ES-I3 (cell line): ENCODE data around the gene OPRD1.
"Not testable (repeated sequence)": the region's sequence is repeated elsewhere in the genome, so short reads cannot be mapped to it uniquely, and the experiment has no call there.

Experiments used
- H3K36me3 ChIP-seq: 2 replicates; pipeline ENCODE4 v1.6.1; 2013; ENCODE audit warnings: mild to moderate bottlenecking, low read length, control low read depth, moderate library complexity; ENCODE audit not compliant: insufficient read depth
- H3K4me1 ChIP-seq: 2 replicates; pipeline ENCODE4 v1.6.1; 2013; ENCODE audit warnings: mild to moderate bottlenecking, control low read depth, low read length; ENCODE audit not compliant: insufficient read depth
- H3K9ac ChIP-seq: 2 replicates; pipeline ENCODE4 v1.6.1; 2013; ENCODE audit warnings: low read depth, mild to moderate bottlenecking, low read length, moderate library complexity
- H3K9me3 ChIP-seq: 2 replicates; pipeline ENCODE4 v1.6.1; 2013; ENCODE audit warnings: mild to moderate bottlenecking, low read length, moderate library complexity; ENCODE audit not compliant: control insufficient read depth, insufficient read depth

Gene OPRD1

DNA sequence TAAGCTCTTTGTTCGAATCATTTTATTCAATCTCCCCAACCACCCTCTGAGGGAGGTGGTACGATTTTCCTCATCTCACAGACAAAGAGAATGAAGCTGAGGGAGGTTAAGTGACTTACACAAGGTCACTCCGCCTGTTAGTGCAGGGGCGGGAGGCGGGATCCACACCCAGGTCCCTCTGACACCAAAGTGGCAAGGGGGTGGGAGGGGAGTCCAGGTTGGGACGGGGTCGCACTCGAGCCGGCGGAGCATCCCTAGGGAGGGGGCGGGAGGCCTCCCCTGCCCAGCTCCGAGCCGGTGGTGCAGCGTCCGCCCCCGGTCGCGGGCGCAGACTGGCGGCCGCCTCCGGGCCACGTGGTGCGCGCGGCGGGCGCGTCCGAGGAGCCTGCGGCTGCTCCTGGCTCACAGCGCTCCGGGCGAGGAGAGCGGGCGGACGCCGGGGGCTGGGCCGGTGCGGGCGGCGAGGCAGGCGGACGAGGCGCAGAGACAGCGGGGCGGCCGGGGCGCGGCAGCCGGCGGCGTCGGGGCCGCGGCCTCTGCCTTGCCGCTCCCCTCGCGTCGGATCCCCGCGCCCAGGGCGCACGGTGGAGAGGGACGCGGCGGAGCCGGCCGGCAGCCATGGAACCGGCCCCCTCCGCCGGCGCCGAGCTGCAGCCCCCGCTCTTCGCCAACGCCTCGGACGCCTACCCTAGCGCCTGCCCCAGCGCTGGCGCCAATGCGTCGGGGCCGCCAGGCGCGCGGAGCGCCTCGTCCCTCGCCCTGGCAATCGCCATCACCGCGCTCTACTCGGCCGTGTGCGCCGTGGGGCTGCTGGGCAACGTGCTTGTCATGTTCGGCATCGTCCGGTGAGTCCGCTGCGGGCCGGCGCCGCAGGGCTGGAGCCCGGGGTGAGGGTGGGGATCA, at the start of gene OPRD1:
Gene OPRD1, plus strand, starts transcription at position 405 of the 903 bp plus-strand sequence. Its CDS starts 214 bp downstream, at position 619.
- no peaks in the 10 kb centered on the region for H3K36me3 ChIP-seq
- peaks cover 4% of the 10 kb centered on the region; the same call in 1 of the 2 replicates for H3K4me1 ChIP-seq
- H3K9ac ChIP-seq, result peak within 1 kb of the TSS; percentile 63
- H3K9me3 ChIP-seq, result no peaks in the 10 kb centered on the region

DNA sequence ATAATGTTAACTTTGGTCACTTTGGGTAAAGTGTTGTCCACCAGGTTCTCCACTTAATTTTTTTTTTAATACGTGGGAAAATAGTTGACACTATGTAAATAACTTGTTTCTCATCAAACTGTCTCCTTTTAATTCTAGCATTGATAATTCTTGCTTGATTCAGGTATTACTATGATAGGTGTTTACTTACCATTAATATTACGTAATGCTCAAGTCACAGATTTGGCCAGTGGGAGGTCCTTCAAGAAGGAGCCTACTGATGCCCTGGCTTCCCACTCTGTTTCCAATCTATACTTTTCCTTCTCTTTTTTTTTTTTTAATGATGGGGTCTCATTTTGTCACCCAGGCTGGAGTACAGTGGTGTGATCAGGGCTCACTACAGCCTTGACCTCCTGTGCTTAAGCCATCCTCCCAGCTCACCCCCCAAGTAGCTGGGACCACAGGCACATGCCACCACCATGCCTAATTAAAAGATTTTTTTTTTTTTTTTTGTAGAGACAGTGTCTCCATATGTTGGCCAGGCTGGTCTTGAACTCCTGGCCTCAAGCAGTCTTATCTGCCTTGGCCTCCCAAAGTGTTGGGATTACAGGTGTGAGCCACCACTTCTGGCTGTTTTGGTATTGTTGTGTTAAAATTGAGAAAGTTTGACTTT, 45.3 kb upstream of the OPRD1 start:
- Histone ChIP-seq H3K9me3 (no peaks in the 10 kb centered on the region), H3K36me3 (peaks cover 14% of the 10 kb centered on the region), H3K9ac (no peak overlapping the region), H3K4me1 (no peaks in the 10 kb centered on the region)

DNA sequence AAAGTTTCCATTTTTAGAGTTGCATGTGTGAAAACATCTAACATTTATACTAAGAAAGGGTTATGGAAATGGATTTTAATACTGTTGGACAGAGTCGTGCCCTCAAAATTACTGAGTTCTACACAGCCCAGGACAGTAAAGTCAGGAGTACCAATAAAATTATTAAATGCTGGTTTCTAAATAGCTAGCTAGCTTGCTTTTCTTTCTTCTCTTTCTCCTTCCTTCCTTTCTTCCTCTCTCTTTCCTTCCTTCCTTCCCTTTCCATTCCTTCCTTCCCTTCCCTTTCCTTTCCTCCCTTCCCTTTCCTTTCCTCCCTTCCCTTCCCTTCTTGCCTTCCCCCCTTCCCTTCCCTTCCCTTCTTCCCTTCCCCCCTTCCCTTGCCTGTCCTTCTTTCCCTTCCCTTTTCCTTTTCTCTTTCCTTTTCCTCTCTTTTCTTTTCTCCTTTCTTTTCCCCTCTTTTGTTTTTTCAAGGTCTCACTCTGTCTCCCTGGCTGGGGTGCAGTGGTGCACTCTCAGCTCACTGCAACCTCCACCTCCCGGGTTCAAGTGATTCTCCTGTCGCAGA, 41.3 kb upstream of the OPRD1 start:
- Histone ChIP-seq H3K9ac (no peak overlapping the region), H3K4me1 (no peaks in the 10 kb centered on the region), H3K9me3 (no peaks in the 10 kb centered on the region), H3K36me3 (peaks cover 14% of the 10 kb centered on the region)

DNA sequence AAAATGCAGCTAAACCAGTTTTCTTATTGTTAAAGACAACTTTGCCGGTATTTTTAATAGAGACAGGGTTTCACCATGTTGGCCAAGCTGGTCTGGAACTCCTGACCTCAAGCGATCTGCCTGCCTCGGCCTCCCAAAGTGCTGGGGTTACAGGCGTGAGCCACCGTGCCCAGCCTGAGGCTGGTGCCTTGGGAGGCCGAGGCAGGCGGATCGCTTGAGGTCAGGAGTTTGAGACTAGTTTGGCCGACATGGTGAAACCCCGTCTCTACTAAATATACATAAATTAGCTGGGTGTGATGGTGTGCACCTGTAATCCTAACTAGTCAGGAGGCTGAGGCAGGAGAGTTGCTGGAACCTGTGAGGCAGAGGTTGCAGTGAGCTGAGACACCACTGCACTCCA, 40.0 kb upstream of the OPRD1 start:
- not testable (repeated sequence) for H3K9ac ChIP-seq, H3K9me3 ChIP-seq, H3K4me1 ChIP-seq
- H3K36me3 ChIP-seq, result peaks cover 14% of the 10 kb centered on the region

DNA sequence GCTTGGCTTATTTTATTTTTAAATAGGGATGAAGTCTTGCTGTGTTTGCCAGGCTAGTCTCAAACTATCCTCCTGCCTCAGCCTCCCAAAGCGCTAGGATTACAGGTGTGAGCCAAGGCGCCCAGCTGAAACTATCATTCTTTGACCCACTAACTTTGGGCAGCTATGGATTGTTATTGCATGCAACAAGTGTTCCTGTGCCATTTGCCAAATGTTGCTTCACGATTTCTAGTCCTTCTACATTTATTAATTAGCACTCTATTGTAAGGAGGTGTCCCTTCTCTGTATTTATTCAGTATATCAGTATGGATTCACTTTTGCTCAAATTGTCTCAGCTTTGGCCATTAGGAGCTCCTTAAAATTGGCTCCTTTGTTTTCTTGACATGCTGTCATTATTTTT, 38.9 kb upstream of the OPRD1 start:
- Histone ChIP-seq H3K9ac (no peak overlapping the region), H3K36me3 (peaks cover 14% of the 10 kb centered on the region), H3K9me3 (no peaks in the 10 kb centered on the region), H3K4me1 (no peaks in the 10 kb centered on the region)

DNA sequence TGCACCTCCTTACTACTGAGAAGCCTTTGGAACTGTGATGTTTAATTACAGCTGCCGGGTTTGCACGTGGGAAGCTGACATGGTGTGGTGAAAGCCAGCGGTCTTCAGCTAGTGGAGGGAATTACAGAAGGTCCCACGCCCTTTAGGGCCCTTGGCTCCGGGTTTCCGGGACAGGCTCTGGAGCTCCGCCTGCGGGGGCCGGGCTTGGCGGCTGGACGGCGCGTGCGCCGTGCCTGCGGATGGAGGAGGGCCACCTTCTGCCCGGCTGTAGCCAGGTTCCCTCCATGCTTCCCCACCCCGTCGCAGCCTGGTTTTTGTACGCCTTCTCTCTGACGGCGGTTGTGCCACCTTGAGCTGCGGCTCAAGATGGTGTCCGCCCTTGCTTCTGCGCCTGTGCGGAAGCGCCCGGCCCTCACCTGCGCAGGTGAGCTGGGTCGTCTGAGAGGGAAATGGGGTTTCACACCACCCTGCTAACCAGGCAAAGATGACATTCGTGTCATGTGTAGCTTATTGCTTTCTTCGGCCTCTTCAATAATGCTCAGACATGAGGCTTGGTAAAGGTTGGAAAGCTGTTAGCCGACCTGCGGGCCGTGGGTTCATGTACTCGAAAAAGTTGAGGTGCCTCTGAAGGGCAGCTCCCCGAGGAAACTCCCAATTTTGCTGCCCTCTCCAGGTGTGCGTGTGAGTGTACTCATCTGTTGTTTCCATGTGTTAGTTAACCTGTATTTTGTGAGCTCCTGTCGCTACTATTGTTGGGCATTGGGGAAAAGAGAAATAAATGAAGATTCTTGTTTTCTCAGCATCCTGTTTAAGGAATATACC, 36.6 kb upstream of the OPRD1 start:
- Histone ChIP-seq H3K4me1 (no peaks in the 10 kb centered on the region), H3K9me3 (no peaks in the 10 kb centered on the region), H3K36me3 (peaks cover 5% of the 10 kb centered on the region), H3K9ac (no peak overlapping the region)

DNA sequence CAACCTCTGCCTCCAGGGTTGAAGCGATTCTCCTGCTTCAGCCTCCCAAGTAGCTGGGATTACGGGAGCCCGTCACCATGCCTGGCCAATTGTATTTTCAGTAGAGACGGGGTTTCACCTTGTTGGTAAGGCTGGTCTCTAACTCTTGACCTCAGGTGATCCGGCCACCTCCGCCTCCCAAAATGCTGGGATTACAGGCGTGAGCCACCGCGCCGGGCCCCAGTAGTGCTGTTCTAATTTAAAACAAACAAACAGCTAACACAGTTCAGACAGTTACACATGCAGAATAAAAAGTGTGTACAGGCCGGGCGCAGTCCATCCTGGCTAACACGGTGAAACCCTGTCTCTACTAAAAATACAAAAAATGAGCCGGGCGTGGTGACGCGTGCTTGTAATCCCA, 35.6 kb upstream of the OPRD1 start:
- H3K9ac ChIP-seq, result no peak overlapping the region
- H3K36me3 ChIP-seq, result peaks cover 5% of the 10 kb centered on the region
- H3K4me1 ChIP-seq, result no peaks in the 10 kb centered on the region
- H3K9me3 ChIP-seq, result no peaks in the 10 kb centered on the region

DNA sequence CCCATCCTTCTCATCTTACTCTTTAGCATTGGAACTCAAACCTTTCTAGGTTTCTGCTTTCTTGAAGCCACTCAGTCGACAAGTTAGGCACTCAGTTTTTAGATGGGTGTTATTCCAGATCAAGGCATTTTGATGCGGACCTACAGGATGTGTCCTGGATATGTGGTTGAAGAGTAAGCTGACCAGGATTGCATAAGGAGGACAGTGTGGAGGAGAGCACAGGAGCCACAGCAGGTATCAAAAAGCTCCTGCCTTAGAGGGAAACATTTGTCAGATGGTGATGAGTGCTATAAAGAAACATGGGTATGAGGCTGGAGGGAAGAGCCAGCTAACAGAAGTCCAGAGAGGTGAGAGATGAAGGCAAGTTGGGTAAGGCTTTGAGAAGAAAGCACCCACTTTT, 33.9 kb upstream of the OPRD1 start:
- Histone ChIP-seq H3K9ac (no peak overlapping the region), H3K36me3 (peaks cover 3% of the 10 kb centered on the region), H3K4me1 (peaks cover 6% of the 10 kb centered on the region; the same call in 1 of the 2 replicates), H3K9me3 (no peaks in the 10 kb centered on the region)

DNA sequence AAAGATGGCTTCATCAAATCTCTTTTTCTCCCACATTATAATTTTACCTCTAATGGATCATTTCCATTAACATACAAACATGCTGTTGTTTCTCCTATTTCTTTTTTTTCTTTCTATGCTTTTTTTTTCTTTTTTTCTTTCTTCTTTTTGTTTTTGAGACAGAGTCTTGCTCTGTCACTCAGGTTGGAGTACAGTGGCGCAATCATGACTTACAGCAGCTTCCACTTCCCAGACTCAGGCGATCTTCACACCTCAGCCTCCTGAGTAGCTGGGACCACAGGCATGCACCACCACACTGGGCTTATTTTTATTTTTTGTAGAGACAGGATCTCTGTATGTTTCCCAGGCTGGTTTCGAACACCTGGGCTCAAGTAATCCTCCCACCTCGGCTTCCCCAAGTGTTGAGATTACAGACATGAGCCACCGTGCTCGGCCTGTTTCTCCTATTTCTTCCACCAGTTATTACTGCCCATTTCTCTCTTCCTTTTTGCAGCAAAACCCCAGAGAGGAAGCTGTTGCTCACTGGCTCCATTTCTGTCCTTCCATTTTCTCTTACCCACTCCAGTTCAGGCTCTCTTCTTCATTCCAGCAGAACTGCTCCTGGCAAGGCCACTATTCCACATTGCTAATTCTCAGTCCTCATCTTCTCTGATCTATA, 32.1 kb upstream of the OPRD1 start:
- H3K9ac ChIP-seq, result no peak overlapping the region
- H3K4me1 ChIP-seq, result peaks cover 6% of the 10 kb centered on the region; the same call in 1 of the 2 replicates
- no peaks in the 10 kb centered on the region for H3K9me3 ChIP-seq
- peaks cover 2% of the 10 kb centered on the region for H3K36me3 ChIP-seq

DNA sequence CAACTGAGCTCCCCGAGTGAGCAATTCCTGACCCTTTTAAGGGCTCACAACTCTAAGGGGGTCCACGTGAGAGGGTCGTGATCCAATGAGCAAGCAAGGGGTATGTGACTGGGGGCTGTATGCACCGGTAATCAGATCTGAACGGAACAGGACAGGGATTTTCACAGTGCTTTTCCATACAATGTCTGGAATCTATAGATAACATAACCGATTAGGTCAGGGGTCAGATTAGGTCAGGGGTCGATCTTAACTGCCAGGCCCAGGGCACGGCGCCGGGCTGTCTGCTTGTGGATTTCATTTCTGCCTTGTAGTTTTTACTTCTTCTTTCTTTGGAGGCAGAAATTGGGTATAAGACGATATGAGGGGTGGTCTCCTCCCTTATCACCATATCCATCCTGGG, 30.7 kb upstream of the OPRD1 start:
- no peak overlapping the region for H3K9ac ChIP-seq

DNA sequence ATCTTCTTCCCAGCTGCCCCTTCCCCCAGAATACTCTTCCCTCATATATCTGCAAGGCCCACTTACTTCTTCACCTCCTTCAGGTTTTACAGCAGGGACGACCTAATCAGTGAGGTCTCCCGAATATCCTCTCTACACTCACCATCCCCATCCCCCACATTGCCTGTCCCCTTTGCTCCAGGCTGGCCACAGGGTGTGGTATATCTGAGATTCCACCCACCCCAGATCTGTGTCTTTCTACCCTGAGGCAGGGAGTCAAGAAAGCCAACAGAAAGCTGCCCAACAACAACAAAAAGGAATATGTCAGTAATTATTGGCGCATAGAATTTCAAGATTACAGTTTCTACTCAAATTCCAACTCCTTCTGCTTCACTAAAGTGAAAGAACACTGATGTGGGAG, 30.0 kb upstream of the OPRD1 start:
- peaks cover 6% of the 10 kb centered on the region; the same call in 1 of the 2 replicates for H3K4me1 ChIP-seq
- no peak overlapping the region for H3K9ac ChIP-seq
- no peaks in the 10 kb centered on the region for H3K36me3 ChIP-seq
- H3K9me3 ChIP-seq, result no peaks in the 10 kb centered on the region

More for the DNA sequence above, 30.7 kb upstream of the OPRD1 start:
- Histone ChIP-seq H3K4me1 (peaks cover 6% of the 10 kb centered on the region; the same call in 1 of the 2 replicates), H3K9me3 (no peaks in the 10 kb centered on the region), H3K36me3 (no peaks in the 10 kb centered on the region)

DNA sequence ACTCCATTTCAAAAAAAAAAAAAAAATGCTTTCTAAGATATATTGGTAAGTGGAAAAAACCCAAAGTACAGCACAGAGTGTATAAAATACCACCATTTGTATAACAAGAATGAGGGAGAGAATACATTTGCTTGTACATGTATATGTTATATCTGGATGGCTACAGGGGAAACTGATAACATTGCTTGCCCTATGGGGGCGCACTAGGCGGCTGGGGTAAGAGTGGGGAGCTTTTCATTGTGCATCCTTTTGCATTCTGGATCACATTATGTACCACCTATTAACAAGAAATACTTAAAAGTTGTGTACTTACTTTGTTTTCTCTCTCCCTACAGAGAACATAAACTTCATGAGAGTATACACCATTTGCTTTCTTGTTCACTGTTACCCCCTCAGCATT, 28.6 kb upstream of the OPRD1 start:
- H3K9ac ChIP-seq, result no peak overlapping the region
- H3K9me3 ChIP-seq, result no peaks in the 10 kb centered on the region
- peaks cover 6% of the 10 kb centered on the region; the same call in 1 of the 2 replicates for H3K4me1 ChIP-seq
- H3K36me3 ChIP-seq, result no peaks in the 10 kb centered on the region

DNA sequence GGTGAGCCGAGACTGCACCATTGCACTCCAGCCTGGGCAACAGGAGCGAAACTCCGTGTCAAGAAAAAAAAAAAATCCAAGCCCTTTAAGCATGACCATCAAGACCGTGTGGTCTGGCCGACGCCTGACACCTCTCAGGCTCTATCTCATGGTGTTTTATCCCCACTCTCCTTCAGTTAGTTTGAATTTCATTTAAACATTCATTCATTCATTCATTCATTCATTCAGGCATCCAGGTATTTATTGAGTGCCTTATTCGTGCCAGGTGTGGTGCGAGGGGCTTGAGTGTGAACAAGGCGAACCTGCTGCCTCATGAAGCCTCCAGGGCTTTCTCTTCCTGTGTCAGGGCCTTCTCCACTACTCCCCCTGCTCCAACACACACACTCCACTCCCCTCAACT, 22.6 kb upstream of the OPRD1 start:
- H3K9me3 ChIP-seq, result no peaks in the 10 kb centered on the region
- no peaks in the 10 kb centered on the region for H3K4me1 ChIP-seq
- H3K9ac ChIP-seq, result no peak overlapping the region
- no peaks in the 10 kb centered on the region for H3K36me3 ChIP-seq

DNA sequence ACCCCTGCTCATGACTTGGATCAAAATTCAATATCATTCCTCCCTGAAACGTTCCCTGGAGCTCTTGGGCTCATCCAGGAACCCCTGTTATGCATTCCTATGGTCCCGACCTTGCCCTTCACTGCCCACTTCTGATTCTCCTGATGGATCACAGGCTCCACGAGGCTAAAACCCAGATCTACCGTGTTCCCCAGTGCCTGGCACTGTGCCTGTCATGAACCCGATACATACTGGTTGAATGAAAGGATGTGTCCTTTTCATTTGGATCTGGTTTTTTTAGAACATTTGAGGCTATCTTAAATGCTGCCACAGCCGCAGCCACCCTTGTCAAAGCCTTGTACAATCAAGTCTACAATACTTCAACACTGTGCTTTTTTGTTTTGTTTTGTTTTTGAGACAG, 22.2 kb upstream of the OPRD1 start:
- Histone ChIP-seq H3K9ac (no peak overlapping the region), H3K4me1 (no peaks in the 10 kb centered on the region), H3K36me3 (no peaks in the 10 kb centered on the region), H3K9me3 (no peaks in the 10 kb centered on the region)
